Heart right ventricle (tissue), 16 donors: ENCODE measurements around the gene RTL5. TPM values are rescaled to one million over a fixed set of nuclear protein-coding genes. Genes with fewer than 3 reads are reported as not detected.

ENCODE experiments used
- ATAC-seq, 8 donors: fragments of 200-7000 bp; cut with Tn5 transposase; one replicate each; pipeline ENCODE4 v1.9.1; 2020; ENCODE audit warnings: mild to moderate bottlenecking in 8 of 8, moderate library complexity in 8 of 8, moderate number of reproducible peaks in 1 of 8
- DNase-seq, 2 donors: peaks; one replicate each; pipeline ENCODE4 v3.0.0-alpha.2; 2020
- H3K27ac ChIP-seq, 10 donors: fragments of 200-600 bp; sonication (generic) in 2 of 10; one replicate each; pipeline versions ENCODE4 v1.5.0 to v1.8.0; 2020 to 2022; ENCODE audit warnings: mild to moderate bottlenecking in 3 of 10
- H3K27me3 ChIP-seq, 7 donors: fragments of 200-600 bp; one replicate each; pipeline ENCODE4 v1.8.0; 2021 to 2022; ENCODE audit warnings: mild to moderate bottlenecking in 2 of 7
- H3K36me3 ChIP-seq, 9 donors: fragments of 200-600 bp; sonication (generic) in 1 of 9; one replicate each; pipeline versions ENCODE4 v1.5.0 to v1.8.0; 2020 to 2022; ENCODE audit warnings: mild to moderate bottlenecking in 2 of 9
- H3K4me1 ChIP-seq, 9 donors: fragments of 200-600 bp; sonication (generic) in 1 of 9; one replicate each; pipeline versions ENCODE4 v1.5.0 to v1.8.0; 2020 to 2022; ENCODE audit warnings: mild to moderate bottlenecking in 4 of 9
- H3K4me3 ChIP-seq, 10 donors: fragments of 200-600 bp; sonication (generic) in 2 of 10; one replicate each; pipeline versions ENCODE4 v1.5.0 to v1.8.0; 2020 to 2022; ENCODE audit warnings: mild to moderate bottlenecking in 7 of 10, moderate library complexity in 2 of 10
- H3K9me3 ChIP-seq, 11 donors: fragments of 200-600 bp in 10 of 11; sonication (generic) in 2 of 11; one replicate each; pipeline versions ENCODE4 v1.5.0 to v1.8.0; 2013 to 2022; ENCODE audit warnings: mild to moderate bottlenecking in 2 of 11, control low read depth in 1 of 11, moderate library complexity in 1 of 11
- WGBS, 2 donors: extraction: QIAGEN DNeasy Blood & Tissue Kit; methylation state at CpG; one replicate each; pipeline ENCODE4 v1.1.7; 2013; ENCODE audit warnings: inconsistent platforms in 1 of 2; 5-methylcytosine and 5-hydroxymethylcytosine counted together
- intact Hi-C, 10 donors: fragments of 100-400 bp; cut with DNase I; formaldehyde crosslinking; loops; one replicate each; pipeline versions ENCODE4 v1.11.1 to v1.14.2; 2022
- polyA plus RNA-seq, 2 donors: library from polyadenylated mRNA; stranded (reverse); fragments of 200-250 nt; gene quantifications; one replicate each; pipeline ENCODE4 v1.2.3, GENCODE V29; 2013
- total RNA-seq, 10 donors: library from RNA; stranded (reverse); fragmentation: NEBNext Ultra II Directional in 3 of 10; extraction: Animal tissue kit (Norgen Biotek cat#: 25700) in 3 of 10; gene quantifications; one replicate each; pipeline versions ENCODE4 v1.2.1 to v1.2.4, GENCODE V29; 2021 to 2023
- TF ChIP-seq, protein P1 (sequence below), 9 donors: fragments of 200-600 bp; sonication (generic) in 2 of 9; IDR thresholded peaks; one replicate each; pipeline versions ENCODE4 v1.5.0 to v1.8.0; 2021 to 2022; ENCODE audit warnings: antibody characterized with exemption in 9 of 9, mild to moderate bottlenecking in 5 of 9, moderate library complexity in 1 of 9
- donor health status: Arrhythmogenic right ventricular cardiomyopathy.
- donor health status: ischemic (EF 13 %, LVEDD 7.1; RV severe dilation, severe dysfunction).
- donor health status: healthy with polysubstance abuse.
- donor health status: DM: no; HTN: yes; CAD: no.
- donor health status: DM: no; HTN: no; CAD: no.
- donor health status: ischemic (EF 25% LVEDD 6.9; RV normal size, moderate dysfunction).
- donor health status: ischemic (EF 25% LVEDD 5.7; RV mildly dilated, moderate dysfunction).
- donor health status: healthy.
- donor health status: DM: yes; HTN: yes; CAD: no.
- donor health status: Ischemic cardiomyopathy.
- donor health status: ischemic (EF 35%, LVEDD 5.7; RV mildly dilated, moderate dysfunction).
- donor health status: nonischemic (EF 11% LVEDD 7.7; RV severe dilation, severe dysfunction).
- donor health status: DM: yes; HTN: yes; CAD: no.
- donor health status: PGD.
- donor health status: ischemic (EF 29% LVEDD 5.4; RV normal size, mild dysfunction).
- donor health status: nonischemic (EF 23%, LVEDD 6.1; RV moderate dilation, normal function).

Gene RTL5
- total and polyA plus RNA-seq, 12 donors, result 1.1 to 5.4 (median 2.6) TPM

DNA sequence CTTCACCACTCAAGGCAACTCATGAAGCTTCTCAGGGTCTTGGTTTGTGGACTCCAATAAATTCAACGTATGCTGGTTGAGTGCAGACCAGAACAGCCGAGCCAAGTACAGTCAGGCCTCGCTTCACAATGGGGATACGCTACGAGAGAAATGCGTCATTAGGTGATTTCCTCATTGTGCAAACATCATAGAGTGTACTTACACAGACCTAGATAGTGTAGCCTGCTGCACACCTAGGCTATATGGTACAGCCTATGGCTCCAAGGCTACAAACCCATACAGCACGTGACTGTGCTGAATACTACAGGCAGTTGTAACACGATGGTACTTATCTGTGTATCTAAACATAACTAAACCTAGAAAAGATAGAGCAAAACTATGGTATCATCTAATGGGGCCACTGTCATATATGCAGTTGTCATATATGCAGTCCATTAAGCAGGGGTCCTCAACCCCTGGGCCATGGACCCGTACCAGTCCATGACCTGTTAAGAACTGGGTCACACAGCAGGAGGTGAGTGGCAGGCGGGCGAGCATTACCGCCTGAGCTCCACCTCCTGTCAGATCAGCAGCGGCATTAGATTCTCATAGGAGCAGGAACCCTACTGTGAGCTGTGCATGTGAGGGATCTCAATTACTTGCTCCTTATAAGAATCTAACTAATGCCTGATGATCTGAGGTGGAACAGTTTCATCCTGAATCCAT, 31.5 kb downstream of the RTL5 start:
- Histone ChIP-seq H3K27me3 (peaks cover 0 to 71% (median 0%) of the 10 kb centered on the region in 7 donors), H3K4me1 (peaks cover 0 to 50% (median 8%) of the 10 kb centered on the region in 9 donors), H3K36me3 (no peaks in the 10 kb centered on the region), H3K4me3 (no peak overlapping the region), H3K9me3 (no peaks in the 10 kb centered on the region), H3K27ac (peak overlapping the region in 1 of 10 donors; percentile 61)
- TF ChIP-seq, protein P1, sequence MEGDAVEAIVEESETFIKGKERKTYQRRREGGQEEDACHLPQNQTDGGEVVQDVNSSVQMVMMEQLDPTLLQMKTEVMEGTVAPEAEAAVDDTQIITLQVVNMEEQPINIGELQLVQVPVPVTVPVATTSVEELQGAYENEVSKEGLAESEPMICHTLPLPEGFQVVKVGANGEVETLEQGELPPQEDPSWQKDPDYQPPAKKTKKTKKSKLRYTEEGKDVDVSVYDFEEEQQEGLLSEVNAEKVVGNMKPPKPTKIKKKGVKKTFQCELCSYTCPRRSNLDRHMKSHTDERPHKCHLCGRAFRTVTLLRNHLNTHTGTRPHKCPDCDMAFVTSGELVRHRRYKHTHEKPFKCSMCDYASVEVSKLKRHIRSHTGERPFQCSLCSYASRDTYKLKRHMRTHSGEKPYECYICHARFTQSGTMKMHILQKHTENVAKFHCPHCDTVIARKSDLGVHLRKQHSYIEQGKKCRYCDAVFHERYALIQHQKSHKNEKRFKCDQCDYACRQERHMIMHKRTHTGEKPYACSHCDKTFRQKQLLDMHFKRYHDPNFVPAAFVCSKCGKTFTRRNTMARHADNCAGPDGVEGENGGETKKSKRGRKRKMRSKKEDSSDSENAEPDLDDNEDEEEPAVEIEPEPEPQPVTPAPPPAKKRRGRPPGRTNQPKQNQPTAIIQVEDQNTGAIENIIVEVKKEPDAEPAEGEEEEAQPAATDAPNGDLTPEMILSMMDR (IDR thresholded peaks at IDR 0.05), result no peak
- ATAC-seq, result no peak
- intact Hi-C loops, result no loop called here
- DNase-seq, result no peak
- 92 to 93% methylated on average over 13 of the region's 13 CpGs for WGBS, 2 donors

DNA sequence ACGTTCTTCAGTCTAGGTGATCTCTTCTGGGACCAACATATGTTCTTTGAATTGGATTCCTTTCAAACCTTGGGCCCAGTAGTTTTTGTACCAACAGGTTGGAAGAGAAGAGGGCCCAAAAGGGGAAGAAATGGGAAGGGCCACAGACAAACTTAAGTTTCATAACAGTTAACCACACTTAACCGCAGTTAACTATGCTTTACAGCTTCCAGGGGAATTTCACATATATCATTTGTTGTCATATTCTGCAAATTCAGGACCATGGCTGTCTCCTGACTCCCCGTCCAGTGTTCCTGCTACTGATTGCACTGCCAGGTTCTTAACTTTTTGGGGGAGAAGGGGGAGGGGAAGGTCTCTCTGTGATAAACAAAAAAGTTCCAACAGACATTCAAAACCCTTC, 34.6 kb downstream of the RTL5 start:
- Histone ChIP-seq H3K27me3 (peaks cover 0 to 69% (median 0%) of the 10 kb centered on the region in 7 donors), H3K4me1 (peaks cover 0 to 52% (median 10%) of the 10 kb centered on the region in 9 donors), H3K9me3 (no peaks in the 10 kb centered on the region), H3K27ac (peak overlapping the region in 1 of 10 donors; percentile 54), H3K36me3 (no peaks in the 10 kb centered on the region), H3K4me3 (no peak overlapping the region)
- TF ChIP-seq, protein P1 (IDR thresholded peaks at IDR 0.05), result no peak
- 86% methylated on average over 3 of the region's 3 CpGs for WGBS, 2 donors
- ATAC-seq (no peak), DNase-seq (no peak)
- intact Hi-C loops, result no loop called here

DNA sequence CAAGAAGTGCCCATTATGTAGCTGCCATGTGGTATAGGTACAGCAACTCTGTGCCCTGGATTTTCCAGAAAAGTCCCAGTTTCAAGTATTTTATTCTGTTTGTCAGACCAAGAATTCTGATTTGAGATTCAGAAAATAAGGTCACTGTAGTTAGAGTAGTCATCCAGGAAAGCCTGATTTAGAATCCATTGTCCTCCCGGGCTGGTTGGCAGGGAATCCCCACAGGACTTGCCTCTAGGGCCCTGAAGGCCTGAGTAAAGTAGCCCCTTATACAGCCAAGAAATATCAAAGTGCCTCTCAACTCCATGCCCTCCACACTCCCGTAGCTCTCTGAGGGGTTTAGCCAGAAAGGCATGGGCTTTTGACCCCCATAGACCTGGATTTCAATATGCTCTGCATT, 36.3 kb downstream of the RTL5 start:
- H3K4me1 ChIP-seq, result peaks cover 0 to 38% (median 10%) of the 10 kb centered on the region in 9 donors
- peak overlapping the region in 4 of 10 donors; percentile 19 to 43 (median 36) for H3K27ac ChIP-seq
- intact Hi-C loops, result no loop called here
- no peaks in the 10 kb centered on the region for H3K9me3 ChIP-seq
- no peak overlapping the region for H3K4me3 ChIP-seq
- H3K36me3 ChIP-seq, result no peaks in the 10 kb centered on the region
- 34 to 57% methylated on average over 2 of the region's 2 CpGs for WGBS, 2 donors
- TF ChIP-seq, protein P1 (IDR thresholded peaks at IDR 0.05), result no peak
- ATAC-seq, result peak in 2 of 8 donors; percentile 44 to 55
- H3K27me3 ChIP-seq, result peaks cover 0 to 59% (median 0%) of the 10 kb centered on the region in 7 donors
- no peak for DNase-seq

DNA sequence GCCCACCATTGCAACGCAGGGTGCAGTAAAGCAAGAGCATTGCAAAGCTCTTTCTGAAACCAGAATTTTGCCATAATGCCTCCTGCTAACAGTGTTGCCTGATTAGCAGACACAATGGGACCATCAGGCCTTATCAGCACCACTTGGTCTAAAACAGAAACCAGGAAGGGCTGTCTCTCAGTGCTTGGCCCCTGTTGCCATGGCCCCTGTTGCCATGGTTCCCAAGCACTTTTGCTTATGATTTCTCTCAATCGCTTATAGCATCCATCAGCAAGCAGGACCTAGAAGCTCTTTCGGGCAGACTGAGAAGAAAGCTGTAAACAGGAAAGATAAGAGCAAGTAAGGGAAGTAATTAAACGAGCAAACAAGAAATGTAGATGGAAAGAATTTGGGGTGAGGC, 36.8 kb downstream of the RTL5 start:
- H3K27me3 ChIP-seq, result peaks cover 0 to 58% (median 0%) of the 10 kb centered on the region in 7 donors
- TF ChIP-seq, protein P1 (IDR thresholded peaks at IDR 0.05), result no peak
- peak; percentile 40 to 72 for DNase-seq
- H3K27ac ChIP-seq, result peak overlapping the region in 3 of 10 donors; percentile 19 to 43 (median 40)
- H3K9me3 ChIP-seq, result peaks cover 0 to 3% (median 0%) of the 10 kb centered on the region in 11 donors
- intact Hi-C loops, result no loop called here
- H3K4me3 ChIP-seq, result no peak overlapping the region
- peak; percentile 76 to 95 (median 80) for ATAC-seq
- H3K4me1 ChIP-seq, result peaks cover 0 to 33% (median 10%) of the 10 kb centered on the region in 9 donors
- no peaks in the 10 kb centered on the region for H3K36me3 ChIP-seq
- 24 to 25% methylated on average over 4 of the region's 4 CpGs for WGBS, 2 donors
